Measurements from ENCODE around the gene FHL2.

- TF ChIP-seq CTCF (IDR thresholded peaks at IDR 0.05; ENCODE audit: low read length) (no peak), EZH2 (optimal IDR thresholded peaks at IDR 0.05; ENCODE audit: low read depth, low read length) (no peak), EZH2phosphoT487 (IDR thresholded peaks at IDR 0.05; ENCODE audit: low read length) (no peak)
These were observed 47.1 kb upstream of the FHL2 start for GRCh38 chr2:105445976-105446375.

Data from MM.1S (cell line).